Spleen (tissue), 7 donors: ENCODE results near the gene ETS2.

Source experiments
- CTCF ChIP-seq, 11 experiments: fragments of 200-600 bp in 7 of 11; fragments of 450-650 bp in 4 of 11; sonication (generic) in 4 of 11; IDR thresholded peaks in 8 of 11; conservative IDR thresholded peaks in 3 of 11; 1 replicate in 7 of 11; 2 replicates in 4 of 11; pipeline versions ENCODE4 v1.4.0 to v1.8.0; 2016 to 2021; ENCODE audit warnings: antibody characterized with exemption in 11 of 11, inconsistent platforms in 4 of 11, mild to moderate bottlenecking in 1 of 11
- POLR2A ChIP-seq, 3 donors: fragments of 450-650 bp; IDR thresholded peaks; one replicate each; pipeline ENCODE4 v1.5.1; 2017; ENCODE audit warnings: antibody characterized with exemption in 3 of 3, mild to moderate bottlenecking in 1 of 3
- POLR2AphosphoS5 ChIP-seq, 3 donors: sonication (generic); formaldehyde crosslinking; IDR thresholded peaks; one replicate each; pipeline ENCODE4 v1.5.1; 2017; ENCODE audit warnings: antibody characterized with exemption in 3 of 3
- donor health status: DM: no; HTN: no; CAD: no; lungs with moderate emphysema.
- donor health status: DM: no; HTN: no; CAD: no.
- donor health status: DM: no; HTN: no; CAD: no.

GRCh38 chr21:38847556-38847955 lies 41.8 kb downstream of the ETS2 start:
- TF ChIP-seq POLR2AphosphoS5 (IDR thresholded peaks at IDR 0.05) (no peak), POLR2A (IDR thresholded peaks at IDR 0.05) (no peak), CTCF (IDR thresholded peaks at IDR 0.05 in 8 of 11, conservative IDR thresholded peaks at IDR 0.05 in 3 of 11) (no peak)
